HS-5 (cell line): ENCODE data around the gene AMFR.
"Not testable (repeated sequence)": the region's sequence is repeated elsewhere in the genome, so short reads cannot be mapped to it uniquely, and the experiment has no call there.

Experiments used
- DNase-seq: peaks from one replicate; pipeline ENCODE4 v3.0.0-alpha.2; 2012; ENCODE audit warnings: low read depth

AMFR gene

GRCh38 chr16:56423584-56424403 is 1.6 kb downstream of the AMFR start:
- DNase-seq = no peak

GRCh38 chr16:56422896-56423441 is 2.4 kb downstream of the AMFR start:
- DNase-seq = no peak

- DNase-seq = no peak
Measured at GRCh38 chr16:56421976-56422669, 3.2 kb downstream of the AMFR start.

GRCh38 chr16:56421313-56421712 is 4.0 kb downstream of the AMFR start:
- DNase-seq = no peak

GRCh38 chr16:56420613-56421012 is 4.7 kb downstream of the AMFR start:
- no peak for DNase-seq

GRCh38 chr16:56419740-56420548 is 5.4 kb downstream of the AMFR start:
- DNase-seq = no peak

- no peak for DNase-seq
Measured at GRCh38 chr16:56417138-56417537, 8.2 kb downstream of the AMFR start.

GRCh38 chr16:56415875-56416274 is 9.5 kb downstream of the AMFR start:
- DNase-seq = no peak

GRCh38 chr16:56414366-56414765 is 11.0 kb downstream of the AMFR start:
- no peak for DNase-seq

- DNase-seq = no peak
Measured at GRCh38 chr16:56413381-56413780, 12.0 kb downstream of the AMFR start.

GRCh38 chr16:56411624-56412023 is 13.7 kb downstream of the AMFR start:
- no peak for DNase-seq

- no peak for DNase-seq
Measured at GRCh38 chr16:56411123-56411522, 14.2 kb downstream of the AMFR start.

GRCh38 chr16:56409195-56409594 is 16.1 kb downstream of the AMFR start:
- no peak for DNase-seq

- no peak for DNase-seq
Measured at GRCh38 chr16:56408379-56409098, 16.8 kb downstream of the AMFR start.

GRCh38 chr16:56405977-56406672 is 19.2 kb downstream of the AMFR start:
- DNase-seq = no peak

GRCh38 chr16:56401482-56401881 is 23.9 kb downstream of the AMFR start:
- DNase-seq = no peak

- DNase-seq = no peak
Measured at GRCh38 chr16:56400458-56400857, 24.9 kb downstream of the AMFR start.

GRCh38 chr16:56399486-56399885 is 25.9 kb downstream of the AMFR start:
- no peak for DNase-seq

- DNase-seq = no peak
Measured at GRCh38 chr16:56399047-56399446, 26.3 kb downstream of the AMFR start.

- not testable (repeated sequence) for DNase-seq
Measured at GRCh38 chr16:56396724-56397123, 28.6 kb downstream of the AMFR start.

GRCh38 chr16:56389554-56389953 is 35.8 kb downstream of the AMFR start:
- DNase-seq = peak; percentile 98
